Endodermal cell (in vitro differentiated cells): Measurements from ENCODE around the gene RYR3. TPM values are rescaled to one million over a fixed set of nuclear protein-coding genes. Genes with fewer than 3 reads are reported as not detected.

Experiments
- DNase-seq: peaks from one replicate; pipeline ENCODE4 v3.0.0-alpha.2; 2017
- H3K27ac ChIP-seq: 2 replicates; pipeline ENCODE4 v1.5.1; 2013; ENCODE audit warnings: mild to moderate bottlenecking, low read depth, low read length, moderate library complexity
- H3K27me3 ChIP-seq: 2 replicates; pipeline ENCODE4 v1.6.1; 2013; ENCODE audit warnings: mild to moderate bottlenecking, low read length, moderate library complexity; ENCODE audit not compliant: insufficient read depth, control insufficient read depth, poor library complexity, severe bottlenecking
- H3K36me3 ChIP-seq: 2 replicates; pipeline ENCODE4 v1.7.0; 2013; ENCODE audit warnings: mild to moderate bottlenecking, low read length, moderate library complexity; ENCODE audit not compliant: control insufficient read depth, insufficient read depth
- H3K4me1 ChIP-seq: one replicate; pipeline ENCODE4 v1.7.0; 2013; ENCODE audit warnings: low read length; ENCODE audit not compliant: control insufficient read depth, insufficient read depth
- H3K4me3 ChIP-seq: 2 replicates; pipeline ENCODE4 v1.5.1; 2013; ENCODE audit warnings: mild to moderate bottlenecking, low read length, moderate library complexity
- H3K9ac ChIP-seq: 2 replicates; pipeline ENCODE4 v1.6.1; 2013; ENCODE audit warnings: mild to moderate bottlenecking, low read length, moderate library complexity; ENCODE audit not compliant: poor library complexity, severe bottlenecking; ENCODE audit errors: extremely low read depth
- H3K9me3 ChIP-seq: 2 replicates; pipeline ENCODE4 v1.6.1; 2013; ENCODE audit warnings: mild to moderate bottlenecking, low read length, moderate library complexity; ENCODE audit not compliant: control insufficient read depth
- H3K27ac Mint-ChIP-seq: 2 replicates; pipeline ENCODE4 v1.8.0; 2020; ENCODE audit warnings: mixed read lengths
- H3K27me3 Mint-ChIP-seq: 2 replicates; pipeline ENCODE4 v1.8.0; 2021; ENCODE audit warnings: mild to moderate bottlenecking, mixed read lengths; ENCODE audit not compliant: insufficient read depth
- H3K36me3 Mint-ChIP-seq: 2 replicates; pipeline ENCODE4 v1.8.0; 2020; ENCODE audit warnings: low read depth, mixed read lengths
- H3K4me1 Mint-ChIP-seq: 2 replicates; pipeline ENCODE4 v1.8.0; 2020; ENCODE audit warnings: mixed read lengths
- H3K4me3 Mint-ChIP-seq: 2 replicates; pipeline ENCODE4 v1.8.0; 2020; ENCODE audit warnings: mild to moderate bottlenecking, moderate library complexity, mixed read lengths
- H3K9me3 Mint-ChIP-seq: 2 replicates; pipeline ENCODE4 v1.8.0; 2020; ENCODE audit warnings: mild to moderate bottlenecking, mixed read lengths
- WGBS, 2 experiments: methylation state at CpG; one replicate each; pipeline versions ENCODE4 v1.1.5 to v1.1.7; 2013; ENCODE audit warnings: missing lambda C conversion rate in 2 of 2, mixed read lengths in 1 of 2; ENCODE audit not compliant: insufficient coverage in 1 of 2, insufficient read length in 1 of 2; 5-methylcytosine and 5-hydroxymethylcytosine counted together
- total RNA-seq, 2 donors: library from RNA; stranded (reverse); fragmentation: NEBNext Ultra II Directional in 1 of 2; extraction: Animal tissue kit (Norgen Biotek cat#: 25700) in 1 of 2; gene quantifications; 2 replicates in 1 of 2; 3 replicates in 1 of 2; pipeline ENCODE4 v1.2.1, GENCODE V29; 2021
- TF ChIP-seq, protein P1 (sequence below): fragments of 200-600 bp; sonication (generic); conservative IDR thresholded peaks from 2 replicates; pipeline ENCODE4 v1.5.0; 2021; ENCODE audit warnings: antibody characterized with exemption, mild to moderate bottlenecking

Gene RYR3
- total RNA-seq, 2 donors from 2014 or later = 0.71 to 1.4 TPM

DNA sequence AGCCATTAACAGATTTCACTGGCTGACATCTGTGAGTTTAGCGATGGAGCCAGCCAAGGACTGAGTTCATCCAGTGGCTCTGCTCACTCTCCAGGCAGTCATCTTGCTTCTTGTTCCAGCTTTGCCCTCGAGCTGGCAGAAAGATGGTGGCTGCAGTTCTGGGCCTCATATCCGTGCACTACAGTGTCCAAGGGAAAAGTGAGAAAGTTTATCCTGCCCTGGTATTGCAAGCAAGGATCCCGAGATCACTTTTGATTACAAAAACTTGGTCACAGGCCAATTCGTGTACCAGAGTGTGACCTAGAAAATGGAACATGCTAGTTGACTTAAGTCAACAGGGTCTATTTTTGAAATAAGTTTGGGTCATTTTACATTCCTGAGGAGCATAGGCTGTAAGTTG lies 369.6 kb downstream of the RYR3 start:
- Histone ChIP-seq H3K27ac (no peak overlapping the region), H3K36me3 (no peaks in the 10 kb centered on the region), H3K9me3 (no peaks in the 10 kb centered on the region), H3K9ac (no peak overlapping the region), H3K27me3 (no peaks in the 10 kb centered on the region), H3K4me1 (peaks cover 4% of the 10 kb centered on the region), H3K4me3 (no peak overlapping the region)
- Mint-ChIP-seq H3K4me3 (no peak overlapping the region), H3K4me1 (peaks cover 23% of the 10 kb centered on the region), H3K9me3 (no peaks in the 10 kb centered on the region), H3K27me3 (no peaks in the 10 kb centered on the region), H3K36me3 (no peaks in the 10 kb centered on the region), H3K27ac (no peak overlapping the region)
- WGBS, 2 experiments = 91 to 98% methylated on average over 5 of the region's 5 CpGs
- TF ChIP-seq, protein P1, sequence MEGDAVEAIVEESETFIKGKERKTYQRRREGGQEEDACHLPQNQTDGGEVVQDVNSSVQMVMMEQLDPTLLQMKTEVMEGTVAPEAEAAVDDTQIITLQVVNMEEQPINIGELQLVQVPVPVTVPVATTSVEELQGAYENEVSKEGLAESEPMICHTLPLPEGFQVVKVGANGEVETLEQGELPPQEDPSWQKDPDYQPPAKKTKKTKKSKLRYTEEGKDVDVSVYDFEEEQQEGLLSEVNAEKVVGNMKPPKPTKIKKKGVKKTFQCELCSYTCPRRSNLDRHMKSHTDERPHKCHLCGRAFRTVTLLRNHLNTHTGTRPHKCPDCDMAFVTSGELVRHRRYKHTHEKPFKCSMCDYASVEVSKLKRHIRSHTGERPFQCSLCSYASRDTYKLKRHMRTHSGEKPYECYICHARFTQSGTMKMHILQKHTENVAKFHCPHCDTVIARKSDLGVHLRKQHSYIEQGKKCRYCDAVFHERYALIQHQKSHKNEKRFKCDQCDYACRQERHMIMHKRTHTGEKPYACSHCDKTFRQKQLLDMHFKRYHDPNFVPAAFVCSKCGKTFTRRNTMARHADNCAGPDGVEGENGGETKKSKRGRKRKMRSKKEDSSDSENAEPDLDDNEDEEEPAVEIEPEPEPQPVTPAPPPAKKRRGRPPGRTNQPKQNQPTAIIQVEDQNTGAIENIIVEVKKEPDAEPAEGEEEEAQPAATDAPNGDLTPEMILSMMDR = no peak
- no peak for DNase-seq

DNA sequence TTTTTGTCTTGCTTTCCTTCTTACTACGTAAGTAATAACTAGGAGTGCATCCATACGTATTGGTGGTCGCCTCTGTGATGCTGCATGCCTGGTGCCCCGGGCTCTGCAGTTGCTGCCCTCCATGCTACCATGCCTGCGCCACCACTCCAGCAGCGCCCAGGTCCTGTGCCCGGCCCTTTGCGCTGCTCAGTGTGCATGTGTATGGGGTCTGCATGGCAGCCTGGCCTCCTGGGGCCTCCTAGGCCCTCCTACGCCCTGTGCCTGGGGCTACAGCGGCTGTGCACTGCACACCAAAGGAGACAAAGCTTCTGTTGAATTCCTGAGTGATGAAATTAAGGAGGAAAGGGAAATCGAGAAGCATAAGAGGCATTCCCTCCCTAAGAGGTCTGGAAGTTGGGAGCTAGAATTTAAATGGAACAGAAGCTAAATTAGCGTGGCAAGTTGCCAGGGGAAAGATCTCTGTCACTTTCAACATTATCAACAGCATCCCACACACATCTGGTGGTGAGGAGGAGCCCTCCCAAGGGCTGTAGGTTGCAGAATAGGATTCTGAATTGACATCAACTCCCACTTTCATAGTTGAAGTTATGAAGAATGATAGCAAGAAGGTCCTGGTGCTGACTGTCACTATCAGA lies 382.5 kb downstream of the RYR3 start:
- no peaks in the 10 kb centered on the region for H3K4me1 Mint-ChIP-seq
- whole genome bisulfite sequencing, 2 experiments = 92 to 97% methylated on average over 6 to 11 of the region's 12 CpGs

DNA sequence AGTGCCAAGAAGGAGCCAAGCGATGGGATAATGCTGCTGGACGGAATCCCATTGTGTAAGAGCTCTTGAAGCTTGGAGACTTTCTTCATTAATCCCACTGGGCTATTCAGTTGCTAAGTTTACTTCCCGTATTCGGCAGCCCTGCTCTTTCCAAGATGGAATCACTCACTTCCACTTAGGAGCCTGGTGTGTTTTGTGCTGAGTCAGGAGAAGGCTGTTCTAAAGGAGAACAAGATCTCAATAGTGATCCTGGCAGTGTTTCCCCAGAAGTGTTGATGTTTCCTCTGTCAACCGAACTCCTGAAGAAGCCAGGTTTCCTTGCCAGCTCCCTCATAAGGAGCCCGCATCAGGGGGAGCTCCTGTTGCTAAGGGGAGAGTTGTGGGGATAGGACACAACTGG lies 387.4 kb downstream of the RYR3 start:
- no peaks in the 10 kb centered on the region for H3K4me1 ChIP-seq
- Mint-ChIP-seq H3K36me3 (no peaks in the 10 kb centered on the region), H3K9me3 (no peaks in the 10 kb centered on the region), H3K27me3 (peaks cover 4% of the 10 kb centered on the region), H3K4me1 (peaks cover 6% of the 10 kb centered on the region), H3K27ac (no peak overlapping the region), H3K4me3 (no peak overlapping the region)
- H3K4me3 ChIP-seq = no peak overlapping the region
- WGBS, 2 experiments = 80 to 90% methylated on average over 2 to 6 of the region's 6 CpGs
- H3K27me3 ChIP-seq = no peaks in the 10 kb centered on the region
- H3K9me3 ChIP-seq = no peaks in the 10 kb centered on the region
- TF ChIP-seq, protein P1 = no peak
- no peak for DNase-seq
- H3K36me3 ChIP-seq = no peaks in the 10 kb centered on the region
- no peak overlapping the region for H3K9ac ChIP-seq
- H3K27ac ChIP-seq = no peak overlapping the region

More for the DNA sequence above, 382.5 kb downstream of the RYR3 start:
- Histone ChIP-seq H3K4me3 (no peak overlapping the region), H3K27me3 (no peaks in the 10 kb centered on the region), H3K36me3 (no peaks in the 10 kb centered on the region), H3K27ac (no peak overlapping the region), H3K4me1 (no peaks in the 10 kb centered on the region), H3K9me3 (no peaks in the 10 kb centered on the region), H3K9ac (no peak overlapping the region)
- no peak overlapping the region for H3K27ac Mint-ChIP-seq
- TF ChIP-seq, protein P1 = no peak
- peaks cover 3% of the 10 kb centered on the region for H3K9me3 Mint-ChIP-seq
- no peaks in the 10 kb centered on the region for H3K27me3 Mint-ChIP-seq
- H3K36me3 Mint-ChIP-seq = no peaks in the 10 kb centered on the region
- no peak for DNase-seq
- H3K4me3 Mint-ChIP-seq = no peak overlapping the region
